HL-60 (cell line): ENCODE data around the gene BEND5.

Source experiments
- DNase-seq, 2 experiments: peaks; one replicate each; pipeline ENCODE4 v3.0.0-alpha.2; 2010 to 2020; ENCODE audit warnings: low read depth in 1 of 2, low spot score in 1 of 2
- H3K27ac ChIP-seq: fragments of 250-450 bp; sonication (Bioruptor Pico); replicated peaks from 2 replicates; pipeline ENCODE4 v1.5.1; 2020; ENCODE audit warnings: mild to moderate bottlenecking, moderate library complexity
- H3K27me3 ChIP-seq: fragments of 250-450 bp; sonication (Bioruptor Pico); 2 replicates; pipeline ENCODE4 v1.5.1; 2021; ENCODE audit warnings: mild to moderate bottlenecking, moderate library complexity; ENCODE audit not compliant: insufficient read depth, poor library complexity, severe bottlenecking
- H3K4me3 ChIP-seq: replicated peaks from 2 replicates; pipeline ENCODE4 v1.5.1; 2011; ENCODE audit warnings: mild to moderate bottlenecking, control low read depth, low read length; ENCODE audit not compliant: insufficient read depth
- GABPA ChIP-seq: IDR thresholded peaks from 2 replicates; pipeline ENCODE4 v1.6.1; 2012; ENCODE audit warnings: low read depth
- POLR2AphosphoS5 ChIP-seq: IDR thresholded peaks from 2 replicates; pipeline ENCODE4 v1.6.1; 2012; ENCODE audit warnings: low read depth
- SPI1 ChIP-seq: IDR thresholded peaks from 2 replicates; pipeline ENCODE4 v1.6.1; 2012; ENCODE audit warnings: low read depth, mild to moderate bottlenecking, borderline replicate concordance
- TF ChIP-seq, protein P1 (sequence below): IDR thresholded peaks from one replicate; pipeline ENCODE4 v1.5.1; 2011; ENCODE audit warnings: low read length, control low read depth, inconsistent platforms; ENCODE audit not compliant: insufficient read depth
- TF ChIP-seq, protein P2 (sequence below): IDR thresholded peaks from 2 replicates; pipeline ENCODE4 v1.6.1; 2012; ENCODE audit warnings: low read depth; ENCODE audit not compliant: insufficient replicate concordance

The BEND5 gene

DNA sequence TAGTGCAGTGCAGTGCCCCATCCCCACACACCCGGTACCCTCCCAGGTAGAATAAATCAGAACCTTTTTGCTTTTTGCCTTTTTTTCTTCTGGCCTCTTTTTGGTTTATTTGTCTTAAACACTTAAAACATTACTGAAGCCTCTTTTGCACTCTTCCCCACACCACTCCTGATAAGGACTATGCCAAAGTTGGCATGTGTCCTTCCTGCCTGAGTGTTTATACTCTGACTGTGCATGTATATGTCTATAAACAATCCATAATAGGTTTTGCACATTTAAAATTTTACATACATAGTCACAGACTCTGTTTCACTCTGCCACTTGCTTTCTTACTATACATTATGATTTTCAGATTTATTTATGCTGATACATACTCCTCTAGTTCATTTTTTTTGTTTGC lies 59.6 kb downstream of the BEND5 start:
- DNase-seq: no peak
- TF ChIP-seq, protein P1, sequence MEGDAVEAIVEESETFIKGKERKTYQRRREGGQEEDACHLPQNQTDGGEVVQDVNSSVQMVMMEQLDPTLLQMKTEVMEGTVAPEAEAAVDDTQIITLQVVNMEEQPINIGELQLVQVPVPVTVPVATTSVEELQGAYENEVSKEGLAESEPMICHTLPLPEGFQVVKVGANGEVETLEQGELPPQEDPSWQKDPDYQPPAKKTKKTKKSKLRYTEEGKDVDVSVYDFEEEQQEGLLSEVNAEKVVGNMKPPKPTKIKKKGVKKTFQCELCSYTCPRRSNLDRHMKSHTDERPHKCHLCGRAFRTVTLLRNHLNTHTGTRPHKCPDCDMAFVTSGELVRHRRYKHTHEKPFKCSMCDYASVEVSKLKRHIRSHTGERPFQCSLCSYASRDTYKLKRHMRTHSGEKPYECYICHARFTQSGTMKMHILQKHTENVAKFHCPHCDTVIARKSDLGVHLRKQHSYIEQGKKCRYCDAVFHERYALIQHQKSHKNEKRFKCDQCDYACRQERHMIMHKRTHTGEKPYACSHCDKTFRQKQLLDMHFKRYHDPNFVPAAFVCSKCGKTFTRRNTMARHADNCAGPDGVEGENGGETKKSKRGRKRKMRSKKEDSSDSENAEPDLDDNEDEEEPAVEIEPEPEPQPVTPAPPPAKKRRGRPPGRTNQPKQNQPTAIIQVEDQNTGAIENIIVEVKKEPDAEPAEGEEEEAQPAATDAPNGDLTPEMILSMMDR: no peak
- no peak for TF ChIP-seq SPI1
- TF ChIP-seq, protein P2, sequence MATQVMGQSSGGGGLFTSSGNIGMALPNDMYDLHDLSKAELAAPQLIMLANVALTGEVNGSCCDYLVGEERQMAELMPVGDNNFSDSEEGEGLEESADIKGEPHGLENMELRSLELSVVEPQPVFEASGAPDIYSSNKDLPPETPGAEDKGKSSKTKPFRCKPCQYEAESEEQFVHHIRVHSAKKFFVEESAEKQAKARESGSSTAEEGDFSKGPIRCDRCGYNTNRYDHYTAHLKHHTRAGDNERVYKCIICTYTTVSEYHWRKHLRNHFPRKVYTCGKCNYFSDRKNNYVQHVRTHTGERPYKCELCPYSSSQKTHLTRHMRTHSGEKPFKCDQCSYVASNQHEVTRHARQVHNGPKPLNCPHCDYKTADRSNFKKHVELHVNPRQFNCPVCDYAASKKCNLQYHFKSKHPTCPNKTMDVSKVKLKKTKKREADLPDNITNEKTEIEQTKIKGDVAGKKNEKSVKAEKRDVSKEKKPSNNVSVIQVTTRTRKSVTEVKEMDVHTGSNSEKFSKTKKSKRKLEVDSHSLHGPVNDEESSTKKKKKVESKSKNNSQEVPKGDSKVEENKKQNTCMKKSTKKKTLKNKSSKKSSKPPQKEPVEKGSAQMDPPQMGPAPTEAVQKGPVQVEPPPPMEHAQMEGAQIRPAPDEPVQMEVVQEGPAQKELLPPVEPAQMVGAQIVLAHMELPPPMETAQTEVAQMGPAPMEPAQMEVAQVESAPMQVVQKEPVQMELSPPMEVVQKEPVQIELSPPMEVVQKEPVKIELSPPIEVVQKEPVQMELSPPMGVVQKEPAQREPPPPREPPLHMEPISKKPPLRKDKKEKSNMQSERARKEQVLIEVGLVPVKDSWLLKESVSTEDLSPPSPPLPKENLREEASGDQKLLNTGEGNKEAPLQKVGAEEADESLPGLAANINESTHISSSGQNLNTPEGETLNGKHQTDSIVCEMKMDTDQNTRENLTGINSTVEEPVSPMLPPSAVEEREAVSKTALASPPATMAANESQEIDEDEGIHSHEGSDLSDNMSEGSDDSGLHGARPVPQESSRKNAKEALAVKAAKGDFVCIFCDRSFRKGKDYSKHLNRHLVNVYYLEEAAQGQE: no peak
- no peak for TF ChIP-seq POLR2AphosphoS5
- no peak for TF ChIP-seq GABPA
- H3K27me3 ChIP-seq: no peaks in the 10 kb centered on the region
- no peak overlapping the region for H3K4me3 ChIP-seq
- H3K27ac ChIP-seq: no peak overlapping the region

DNA sequence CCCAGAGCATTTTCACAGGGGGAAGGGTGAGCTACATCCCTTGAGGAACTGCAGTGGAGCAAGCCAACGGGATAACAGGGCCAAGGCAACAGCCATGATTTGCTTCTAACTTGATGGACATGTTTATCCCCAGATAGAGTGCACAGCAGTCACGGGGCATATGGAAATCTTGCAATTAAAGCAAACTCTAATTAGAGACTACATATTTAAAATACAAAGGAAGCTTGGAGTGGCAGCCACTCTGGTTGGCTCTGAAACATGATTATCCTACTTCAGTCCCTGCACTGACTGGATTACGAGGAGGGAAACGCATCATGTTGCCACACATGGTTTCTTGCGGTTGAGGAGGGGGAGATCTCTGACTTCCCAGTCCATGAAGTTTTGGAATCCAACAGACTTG lies 60.8 kb downstream of the BEND5 start:
- Histone ChIP-seq H3K27ac (no peak overlapping the region), H3K27me3 (no peaks in the 10 kb centered on the region), H3K4me3 (no peak overlapping the region)
- TF ChIP-seq, protein P2: no peak
- TF ChIP-seq SPI1 (no peak), POLR2AphosphoS5 (no peak), GABPA (no peak)
- TF ChIP-seq, protein P1: no peak
- no peak for DNase-seq

DNA sequence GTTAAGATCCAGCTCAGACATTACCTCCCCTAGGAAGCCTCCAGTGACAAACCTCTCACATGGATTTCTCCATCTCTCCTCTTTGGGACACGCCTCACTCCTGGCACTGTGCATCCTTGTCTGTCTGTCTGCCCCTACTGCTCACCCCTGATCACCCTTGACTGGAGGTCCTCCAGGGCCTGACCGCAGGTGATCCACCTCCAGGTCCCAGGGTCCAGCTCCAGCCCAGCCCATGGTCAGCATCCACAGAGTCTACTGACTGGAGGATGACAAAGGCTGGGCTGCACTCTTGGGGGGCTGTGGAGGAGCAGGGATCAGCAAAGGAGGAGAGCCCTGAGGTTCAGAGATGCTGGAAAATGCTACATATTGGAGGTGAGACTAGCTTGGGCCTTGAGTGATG lies 65.8 kb downstream of the BEND5 start:
- no peak for DNase-seq
- H3K27me3 ChIP-seq: no peaks in the 10 kb centered on the region
- TF ChIP-seq GABPA (no peak), POLR2AphosphoS5 (no peak), SPI1 (no peak)
- TF ChIP-seq, protein P2: no peak
- TF ChIP-seq, protein P1: no peak
- no peak overlapping the region for H3K27ac ChIP-seq
- H3K4me3 ChIP-seq: no peak overlapping the region
